OCI-LY7 (cell line): Measurements from ENCODE around the gene CMPK1.

Source experiments
- EZH2phosphoT487 ChIP-seq: fragments of 200-600 bp; sonication (generic); IDR thresholded peaks from 2 replicates; pipeline ENCODE4 v1.6.1; 2018; ENCODE audit warnings: low read depth, borderline replicate concordance, mild to moderate bottlenecking, mixed run types, antibody characterized with exemption, low read length, moderate library complexity, mixed read lengths
- TF ChIP-seq, protein P1 (sequence below): fragments of 200-600 bp; sonication (generic); conservative IDR thresholded peaks from 2 replicates; pipeline ENCODE4 v1.5.1; 2014; ENCODE audit warnings: mild to moderate bottlenecking, antibody characterized with exemption, low read length, moderate library complexity, mixed read lengths

DNA sequence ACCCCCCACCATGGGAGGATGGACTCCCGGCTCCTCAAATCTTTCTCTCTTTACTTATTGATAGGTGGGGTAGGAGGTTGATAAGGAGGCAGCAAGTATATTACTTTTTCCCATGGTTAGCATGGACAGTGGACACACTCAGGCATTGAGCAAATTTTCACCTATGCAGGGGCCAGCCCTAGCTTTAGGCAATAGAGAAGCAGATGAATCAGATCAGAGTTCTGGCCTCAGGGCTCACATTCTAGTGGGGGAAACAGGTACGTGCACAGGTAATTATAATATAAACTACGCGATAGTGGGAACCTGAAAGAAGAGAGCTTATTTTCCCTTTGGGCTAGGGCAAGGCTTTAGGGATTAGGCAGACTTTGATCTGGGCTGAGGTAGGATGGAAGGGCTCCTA is 69.0 kb downstream of the CMPK1 start:
- TF ChIP-seq, protein P1, sequence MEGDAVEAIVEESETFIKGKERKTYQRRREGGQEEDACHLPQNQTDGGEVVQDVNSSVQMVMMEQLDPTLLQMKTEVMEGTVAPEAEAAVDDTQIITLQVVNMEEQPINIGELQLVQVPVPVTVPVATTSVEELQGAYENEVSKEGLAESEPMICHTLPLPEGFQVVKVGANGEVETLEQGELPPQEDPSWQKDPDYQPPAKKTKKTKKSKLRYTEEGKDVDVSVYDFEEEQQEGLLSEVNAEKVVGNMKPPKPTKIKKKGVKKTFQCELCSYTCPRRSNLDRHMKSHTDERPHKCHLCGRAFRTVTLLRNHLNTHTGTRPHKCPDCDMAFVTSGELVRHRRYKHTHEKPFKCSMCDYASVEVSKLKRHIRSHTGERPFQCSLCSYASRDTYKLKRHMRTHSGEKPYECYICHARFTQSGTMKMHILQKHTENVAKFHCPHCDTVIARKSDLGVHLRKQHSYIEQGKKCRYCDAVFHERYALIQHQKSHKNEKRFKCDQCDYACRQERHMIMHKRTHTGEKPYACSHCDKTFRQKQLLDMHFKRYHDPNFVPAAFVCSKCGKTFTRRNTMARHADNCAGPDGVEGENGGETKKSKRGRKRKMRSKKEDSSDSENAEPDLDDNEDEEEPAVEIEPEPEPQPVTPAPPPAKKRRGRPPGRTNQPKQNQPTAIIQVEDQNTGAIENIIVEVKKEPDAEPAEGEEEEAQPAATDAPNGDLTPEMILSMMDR, result no peak
- TF ChIP-seq EZH2phosphoT487, result no peak
